GM21529 (cell line): ENCODE data around the gene MKI67.

Experiments used
- ATAC-seq: cut with Tn5 transposase; IDR thresholded peaks from one replicate; pipeline ENCODE4 v1.9.1; 2021; ENCODE audit not compliant: unreplicated experiment

MKI67 gene

GRCh38 chr10:128084991-128085390, 41.2 kb downstream of the MKI67 start:
- no peak for ATAC-seq

GRCh38 chr10:128084364-128084763, 41.9 kb downstream of the MKI67 start:
- ATAC-seq = no peak

- ATAC-seq = no peak
Measured at GRCh38 chr10:128083191-128083895, 42.9 kb downstream of the MKI67 start.

- no peak for ATAC-seq
Measured at GRCh38 chr10:128081720-128082119, 44.5 kb downstream of the MKI67 start.

- ATAC-seq = no peak
Measured at GRCh38 chr10:128081222-128081621, 45.0 kb downstream of the MKI67 start.

- no peak for ATAC-seq
Measured at GRCh38 chr10:128080641-128081040, 45.6 kb downstream of the MKI67 start.

GRCh38 chr10:128080231-128080630, 46.0 kb downstream of the MKI67 start:
- no peak for ATAC-seq

- ATAC-seq = peak; percentile 80
Measured at GRCh38 chr10:128078136-128078969, 47.9 kb downstream of the MKI67 start.

- ATAC-seq = no peak
Measured at GRCh38 chr10:128077155-128077875, 48.9 kb downstream of the MKI67 start.

- ATAC-seq = no peak
Measured at GRCh38 chr10:128074589-128074988, 51.6 kb downstream of the MKI67 start.

GRCh38 chr10:128073890-128074289, 52.3 kb downstream of the MKI67 start:
- ATAC-seq = no peak

- ATAC-seq = no peak
Measured at GRCh38 chr10:128072941-128073645, 53.1 kb downstream of the MKI67 start.

- ATAC-seq = no peak
Measured at GRCh38 chr10:128072046-128072445, 54.2 kb downstream of the MKI67 start.

GRCh38 chr10:128071417-128071782, 54.8 kb downstream of the MKI67 start:
- no peak for ATAC-seq

- no peak for ATAC-seq
Measured at GRCh38 chr10:128070721-128071416, 55.4 kb downstream of the MKI67 start.

GRCh38 chr10:128070161-128070560, 56.1 kb downstream of the MKI67 start:
- no peak for ATAC-seq

- ATAC-seq = peak; percentile 47
Measured at GRCh38 chr10:128069351-128070051, 56.7 kb downstream of the MKI67 start.

GRCh38 chr10:128068398-128069285, 57.6 kb downstream of the MKI67 start:
- ATAC-seq = no peak
